ENCODE results near the gene ANKRD44. TPM values are rescaled to one million over a fixed set of nuclear protein-coding genes. Genes with fewer than 3 reads are reported as not detected.
A peak's percentile ranks its signal among the peaks of the same experiment; 100 is the strongest.

ANKRD44 gene
- total and polyA plus RNA-seq, 12 donors, result 1.1 to 20.1 (median 6.9) TPM

DNA sequence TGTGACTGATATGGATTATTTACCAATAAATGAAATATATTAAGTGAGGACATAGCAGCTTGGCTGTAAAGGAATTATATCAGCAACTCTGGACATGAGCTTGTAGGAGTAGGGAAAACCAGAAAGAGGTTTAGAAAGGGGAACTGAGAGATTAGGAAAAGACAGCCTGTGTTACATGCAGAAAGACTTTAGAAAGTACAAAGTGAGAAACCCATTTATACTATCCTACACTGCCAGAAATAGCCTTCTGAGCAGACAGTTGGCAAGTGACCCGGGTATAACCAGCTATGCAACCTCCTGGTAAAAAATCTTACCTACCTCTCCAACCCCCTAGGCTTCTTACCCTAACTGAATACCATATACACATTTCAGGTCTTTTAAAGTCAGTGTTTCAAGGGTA lies 134.1 kb downstream of the ANKRD44 start:
- no peak overlapping the region for H3K4me3 ChIP-seq
- no peaks in the 10 kb centered on the region for H3K36me3 ChIP-seq
- H3K9me3 ChIP-seq, result no peaks in the 10 kb centered on the region
- H3K4me1 ChIP-seq, result peaks cover 0 to 19% (median 13%) of the 10 kb centered on the region in 9 donors
- no peak overlapping the region for H3K27ac ChIP-seq
- TF ChIP-seq, protein P1, sequence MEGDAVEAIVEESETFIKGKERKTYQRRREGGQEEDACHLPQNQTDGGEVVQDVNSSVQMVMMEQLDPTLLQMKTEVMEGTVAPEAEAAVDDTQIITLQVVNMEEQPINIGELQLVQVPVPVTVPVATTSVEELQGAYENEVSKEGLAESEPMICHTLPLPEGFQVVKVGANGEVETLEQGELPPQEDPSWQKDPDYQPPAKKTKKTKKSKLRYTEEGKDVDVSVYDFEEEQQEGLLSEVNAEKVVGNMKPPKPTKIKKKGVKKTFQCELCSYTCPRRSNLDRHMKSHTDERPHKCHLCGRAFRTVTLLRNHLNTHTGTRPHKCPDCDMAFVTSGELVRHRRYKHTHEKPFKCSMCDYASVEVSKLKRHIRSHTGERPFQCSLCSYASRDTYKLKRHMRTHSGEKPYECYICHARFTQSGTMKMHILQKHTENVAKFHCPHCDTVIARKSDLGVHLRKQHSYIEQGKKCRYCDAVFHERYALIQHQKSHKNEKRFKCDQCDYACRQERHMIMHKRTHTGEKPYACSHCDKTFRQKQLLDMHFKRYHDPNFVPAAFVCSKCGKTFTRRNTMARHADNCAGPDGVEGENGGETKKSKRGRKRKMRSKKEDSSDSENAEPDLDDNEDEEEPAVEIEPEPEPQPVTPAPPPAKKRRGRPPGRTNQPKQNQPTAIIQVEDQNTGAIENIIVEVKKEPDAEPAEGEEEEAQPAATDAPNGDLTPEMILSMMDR (IDR thresholded peaks at IDR 0.05), result no peak
- 0 to 2% methylated on average over 1 of the region's 1 CpG for WGBS, 2 donors
- DNase-seq (no peak), ATAC-seq (peak in 2 of 8 donors; percentile 40 to 69)
- H3K27me3 ChIP-seq, result no peaks in the 10 kb centered on the region
- intact Hi-C loops (cut with DNase I), result loop anchor here in 1 of 10 donors (10.0 kb wide), 1 partner anchor 162 kb away; no protein-coding TSS in a partner anchor

DNA sequence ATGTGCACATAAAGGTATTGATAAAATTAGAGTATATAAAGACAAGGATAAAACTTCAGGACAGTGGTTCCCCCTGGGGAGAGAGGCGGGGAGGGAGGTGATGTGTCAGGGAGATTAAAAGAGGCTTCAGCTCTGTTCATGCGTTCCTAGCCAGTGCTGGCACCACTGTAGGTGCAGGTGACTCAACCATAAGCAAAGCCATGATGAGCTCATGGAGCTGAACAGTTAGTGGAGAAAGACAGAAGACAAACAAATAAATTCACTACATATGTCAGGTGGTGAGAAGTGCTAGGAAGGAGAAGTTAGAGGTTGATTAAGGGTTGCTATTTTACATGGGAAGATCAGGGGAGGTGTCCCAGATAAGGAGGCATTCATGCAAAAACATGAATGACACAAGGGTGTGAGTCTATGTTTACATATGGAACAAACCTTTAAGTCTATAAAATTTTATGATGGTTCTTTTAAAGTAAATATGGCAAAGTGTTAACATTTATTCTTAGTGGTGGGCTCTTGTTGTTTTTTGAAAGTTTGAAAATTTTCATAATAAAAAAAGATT lies 136.0 kb downstream of the ANKRD44 start:
- H3K4me1 ChIP-seq, result peaks cover 0 to 11% (median 3%) of the 10 kb centered on the region in 9 donors
- no peak for DNase-seq

DNA sequence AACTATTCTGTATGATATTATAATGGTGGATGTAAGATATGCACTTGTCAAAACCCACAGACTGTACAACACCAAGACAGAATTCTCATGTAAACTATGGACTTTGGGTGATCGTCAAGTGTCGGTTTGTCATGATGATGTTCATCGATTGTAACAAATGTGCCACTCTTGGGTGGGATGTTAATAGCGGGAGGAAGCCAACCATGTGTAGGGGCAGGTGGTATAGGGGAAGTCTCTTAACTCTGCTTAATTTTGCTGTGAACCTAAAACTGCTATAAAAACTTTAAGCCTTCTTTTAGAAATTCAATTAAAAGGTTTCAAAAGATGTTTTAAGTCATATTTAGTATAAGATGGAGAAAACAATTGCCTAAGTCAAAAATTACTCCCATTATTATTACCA lies 139.0 kb downstream of the ANKRD44 start:
- TF ChIP-seq, protein P1 (IDR thresholded peaks at IDR 0.05), result no peak
- peaks cover 0 to 9% (median 2%) of the 10 kb centered on the region in 9 donors for H3K4me1 ChIP-seq
- H3K36me3 ChIP-seq, result no peaks in the 10 kb centered on the region
- intact Hi-C loops (cut with DNase I), result loop anchor here in 1 of 10 donors (10.0 kb wide), 1 partner anchor 157 kb away; no protein-coding TSS in a partner anchor
- 97% methylated on average over 4 of the region's 4 CpGs for WGBS, 2 donors
- no peaks in the 10 kb centered on the region for H3K27me3 ChIP-seq
- DNase-seq (no peak), ATAC-seq (no peak)
- no peaks in the 10 kb centered on the region for H3K9me3 ChIP-seq
- H3K27ac ChIP-seq, result no peak overlapping the region
- no peak overlapping the region for H3K4me3 ChIP-seq

More for the DNA sequence above, 136.0 kb downstream of the ANKRD44 start:
- intact Hi-C loops (cut with DNase I), result loop anchor here in 1 of 10 donors (10.0 kb wide), 1 partner anchor 160 kb away; no protein-coding TSS in a partner anchor
- H3K27ac ChIP-seq, result no peak overlapping the region
- H3K4me3 ChIP-seq, result no peak overlapping the region
- WGBS, 2 donors, result 67 to 77% methylated on average over 2 of the region's 2 CpGs
- no peaks in the 10 kb centered on the region for H3K36me3 ChIP-seq
- H3K27me3 ChIP-seq, result no peaks in the 10 kb centered on the region
- H3K9me3 ChIP-seq, result no peaks in the 10 kb centered on the region
- TF ChIP-seq, protein P1 (IDR thresholded peaks at IDR 0.05), result no peak
- no peak for ATAC-seq

DNA sequence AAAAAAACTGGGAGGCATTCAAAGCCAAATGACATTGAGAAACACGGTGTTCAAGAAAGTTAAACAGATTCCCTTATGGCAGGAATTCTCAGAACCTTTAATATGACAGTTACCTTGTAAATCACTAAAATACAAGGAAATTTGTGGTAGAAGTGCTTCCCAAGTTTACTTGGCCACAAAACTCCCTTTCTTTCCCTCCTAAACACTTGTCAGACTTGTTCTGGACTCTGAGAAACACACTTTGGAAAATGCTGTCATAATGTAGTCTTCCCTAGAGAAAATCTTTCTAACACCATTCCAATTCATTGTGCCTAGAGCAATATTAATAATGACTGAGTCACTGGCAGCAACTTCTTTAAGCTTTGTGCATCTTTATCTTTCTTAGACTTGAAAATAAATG lies 140.4 kb downstream of the ANKRD44 start:
- no peak overlapping the region for H3K27ac ChIP-seq
- intact Hi-C loops (cut with DNase I), result loop anchor here in 1 of 10 donors (10.0 kb wide), 1 partner anchor 155 kb away; no protein-coding TSS in a partner anchor
- no peaks in the 10 kb centered on the region for H3K36me3 ChIP-seq
- peaks cover 0 to 11% (median 2%) of the 10 kb centered on the region in 9 donors for H3K4me1 ChIP-seq
- 68 to 74% methylated on average over 1 of the region's 1 CpG for WGBS, 2 donors
- ATAC-seq, result no peak
- H3K4me3 ChIP-seq, result no peak overlapping the region
- H3K9me3 ChIP-seq, result no peaks in the 10 kb centered on the region
- no peaks in the 10 kb centered on the region for H3K27me3 ChIP-seq
- TF ChIP-seq, protein P1 (IDR thresholded peaks at IDR 0.05), result no peak
- DNase-seq, result no peak
